ENCODE measurements around the gene NPAS3.

Gene NPAS3

GRCh38 chr14:33347796-33348195 is 409.1 kb downstream of the NPAS3 start:
- DNase-seq, result no peak

GRCh38 chr14:33348510-33348909 is 409.8 kb downstream of the NPAS3 start:
- no peak for DNase-seq

- DNase-seq, result no peak
These were observed 411.2 kb downstream of the NPAS3 start for GRCh38 chr14:33349871-33350270.

- no peak for DNase-seq
These were observed 411.8 kb downstream of the NPAS3 start for GRCh38 chr14:33350366-33350990.

- DNase-seq, result no peak
These were observed 414.1 kb downstream of the NPAS3 start for GRCh38 chr14:33352821-33353220.

- DNase-seq, result no peak
These were observed 417.5 kb downstream of the NPAS3 start for GRCh38 chr14:33356181-33356580.

GRCh38 chr14:33357225-33358010 is 418.7 kb downstream of the NPAS3 start:
- no peak for DNase-seq

GRCh38 chr14:33359288-33359881 is 420.7 kb downstream of the NPAS3 start:
- DNase-seq, result no peak

GRCh38 chr14:33362934-33363333 is 424.3 kb downstream of the NPAS3 start:
- DNase-seq, result no peak

- no peak for DNase-seq
These were observed 425.0 kb downstream of the NPAS3 start for GRCh38 chr14:33363682-33364081.

GRCh38 chr14:33364466-33364865 is 425.8 kb downstream of the NPAS3 start:
- no peak for DNase-seq

GRCh38 chr14:33369041-33369440 is 430.4 kb downstream of the NPAS3 start:
- DNase-seq, result no peak

GRCh38 chr14:33369972-33370371 is 431.3 kb downstream of the NPAS3 start:
- DNase-seq, result no peak

- no peak for DNase-seq
These were observed 431.7 kb downstream of the NPAS3 start for GRCh38 chr14:33370426-33370825.

- no peak for DNase-seq
These were observed 436.5 kb downstream of the NPAS3 start for GRCh38 chr14:33375196-33375595.

- no peak for DNase-seq
These were observed 437.1 kb downstream of the NPAS3 start for GRCh38 chr14:33375786-33376185.

- DNase-seq, result no peak
These were observed 437.8 kb downstream of the NPAS3 start for GRCh38 chr14:33376510-33376909.

GRCh38 chr14:33377596-33378390 is 439.1 kb downstream of the NPAS3 start:
- DNase-seq, result no peak

GRCh38 chr14:33381717-33382116 is 443.0 kb downstream of the NPAS3 start:
- no peak for DNase-seq

- DNase-seq, result no peak
These were observed 447.5 kb downstream of the NPAS3 start for GRCh38 chr14:33386140-33386539.

GRCh38 chr14:33386781-33387180 is 448.1 kb downstream of the NPAS3 start:
- DNase-seq, result no peak

- no peak for DNase-seq
These were observed 451.7 kb downstream of the NPAS3 start for GRCh38 chr14:33390335-33390734.

- DNase-seq, result no peak
These were observed 454.7 kb downstream of the NPAS3 start for GRCh38 chr14:33393231-33393894.
